OCI-LY7 (cell line): ENCODE results near the gene TRIM40. TPM values are rescaled to one million over a fixed set of nuclear protein-coding genes. Genes with fewer than 3 reads are reported as not detected.

Source experiments
- BruUV-seq: library from RNA; stranded (reverse); fragments of 400-500 nt; replicated peaks from 2 replicates; lab custom pipeline; 2021; lab: Mats Ljungman, UMichigan
- CTCF ChIA-PET: fragments of 300-600 bp; sonication (Branson Sonifier 250); formaldehyde crosslinking; loops from one replicate; lab custom pipeline; 2022; ENCODE audit warnings: antibody characterized with exemption; ENCODE audit not compliant: unreplicated experiment; lab: Charles Lee
- POLR2A ChIA-PET: fragments of 300-600 bp; sonication (Branson Sonifier 250); formaldehyde crosslinking; loops from one replicate; lab custom pipeline; 2022; ENCODE audit warnings: antibody characterized with exemption; lab: Charles Lee
- DNase-seq: peaks from one replicate; pipeline ENCODE4 v3.0.0-alpha.2; 2015; ENCODE audit warnings: low spot score
- H2AFZ ChIP-seq: fragments of 200-600 bp; sonication (generic), shearing (Covaris generic); 2 replicates; pipeline ENCODE4 v1.6.1; 2014; ENCODE audit warnings: mild to moderate bottlenecking, antibody characterized with exemption, low read length, moderate library complexity
- H3K27ac ChIP-seq: fragments of 200-600 bp; sonication (generic); 2 replicates; pipeline ENCODE4 v1.5.1; 2014; ENCODE audit warnings: mixed run types, low read depth, mild to moderate bottlenecking, moderate library complexity, low read length, inconsistent platforms; ENCODE audit not compliant: poor library complexity, severe bottlenecking
- H3K36me3 ChIP-seq: fragments of 200-600 bp; sonication (generic); 2 replicates; pipeline ENCODE4 v1.6.1; 2014; ENCODE audit warnings: mild to moderate bottlenecking, antibody characterized with exemption, low read length, moderate library complexity, mixed read lengths; ENCODE audit not compliant: insufficient read depth
- H3K4me1 ChIP-seq: fragments of 200-600 bp; sonication (generic); 2 replicates; pipeline ENCODE4 v1.5.1; 2014; ENCODE audit warnings: mild to moderate bottlenecking, low read length; ENCODE audit not compliant: insufficient read depth, poor library complexity, severe bottlenecking
- H3K4me2 ChIP-seq: fragments of 200-600 bp; sonication (generic); 2 replicates; pipeline ENCODE4 v1.6.1; 2014; ENCODE audit warnings: mild to moderate bottlenecking, low read length
- H3K4me3 ChIP-seq: fragments of 200-600 bp; sonication (generic); 2 replicates; pipeline ENCODE4 v1.5.1; 2014; ENCODE audit warnings: mild to moderate bottlenecking, low read depth, low read length; ENCODE audit not compliant: poor library complexity, severe bottlenecking
- H3K79me2 ChIP-seq: fragments of 200-600 bp; sonication (generic); 2 replicates; pipeline ENCODE4 v1.6.1; 2016; ENCODE audit warnings: low read depth, mild to moderate bottlenecking, low read length, moderate library complexity, mixed read lengths; ENCODE audit not compliant: insufficient read depth
- H3K9me2 ChIP-seq: fragments of 200-600 bp; sonication (generic); 2 replicates; pipeline ENCODE4 v1.6.1; 2016; ENCODE audit warnings: mild to moderate bottlenecking, low read length, mixed read lengths; ENCODE audit not compliant: insufficient read depth
- H3K9me3 ChIP-seq: fragments of 200-600 bp; sonication (generic); 2 replicates; pipeline ENCODE4 v1.6.1; 2014; ENCODE audit warnings: mild to moderate bottlenecking, mixed run types, low read length, mixed read lengths
- H4K20me1 ChIP-seq: fragments of 200-600 bp; sonication (generic); 2 replicates; pipeline ENCODE4 v1.6.1; 2014; ENCODE audit warnings: mild to moderate bottlenecking, antibody characterized with exemption, low read length, moderate library complexity, mixed read lengths; ENCODE audit not compliant: insufficient read depth
- CTCF ChIP-seq: fragments of 200-600 bp; sonication (generic); conservative IDR thresholded peaks from 2 replicates; pipeline ENCODE4 v1.5.1; 2014; ENCODE audit warnings: mild to moderate bottlenecking, antibody characterized with exemption, low read length, moderate library complexity, mixed read lengths
- EZH2phosphoT487 ChIP-seq: fragments of 200-600 bp; sonication (generic); IDR thresholded peaks from 2 replicates; pipeline ENCODE4 v1.6.1; 2018; ENCODE audit warnings: low read depth, borderline replicate concordance, mild to moderate bottlenecking, mixed run types, antibody characterized with exemption, low read length, moderate library complexity, mixed read lengths
- intact Hi-C: fragments of 100-400 bp; cut with micrococcal nuclease; formaldehyde crosslinking; loops from one replicate; pipeline ENCODE4 v1.10.0; 2022; ENCODE audit not compliant: unreplicated experiment
- total RNA-seq, 2 experiments: library from RNA; depleted of rRNA in 1 of 2; stranded (reverse); fragments of >200 nt in 1 of 2; shearing (Covaris generic) in 1 of 2; gene quantifications; 2 replicates each; pipeline ENCODE4 v1.2.3, GENCODE V29; 2014 to 2022

The TRIM40 gene
- total RNA-seq, 2 experiments from 2014 or later = not detected

- BruUV-seq = no TSS peak
- POLR2A ChIA-PET = no interaction called here
- no peaks in the 10 kb centered on the region for H3K9me3 ChIP-seq
- H3K4me1 ChIP-seq = no peaks in the 10 kb centered on the region
- no peak overlapping the region for H3K4me3 ChIP-seq
- intact Hi-C loops = no loop called here
- DNase-seq = no peak
- no peak overlapping the region for H2AFZ ChIP-seq
- no peak overlapping the region for H3K4me2 ChIP-seq
- CTCF ChIA-PET = no interaction called here
- TF ChIP-seq EZH2phosphoT487 (no peak), CTCF (peak; percentile 24; the same call in 1 of the 2 replicates)
- H3K36me3 ChIP-seq = no peaks in the 10 kb centered on the region
- no peaks in the 10 kb centered on the region for H3K9me2 ChIP-seq
- no peaks in the 10 kb centered on the region for H4K20me1 ChIP-seq
- H3K79me2 ChIP-seq = no peaks in the 10 kb centered on the region
- H3K27ac ChIP-seq = no peak overlapping the region
Measured at GRCh38 chr6:30154709-30155519, 19.0 kb downstream of the TRIM40 start.

GRCh38 chr6:30155520-30156261 is 19.8 kb downstream of the TRIM40 start:
- intact Hi-C loops = no loop called here
- no peaks in the 10 kb centered on the region for H3K36me3 ChIP-seq
- CTCF ChIA-PET = no interaction called here
- H2AFZ ChIP-seq = no peak overlapping the region
- POLR2A ChIA-PET = no interaction called here
- BruUV-seq = no TSS peak
- no peaks in the 10 kb centered on the region for H3K9me3 ChIP-seq
- no peak overlapping the region for H3K4me3 ChIP-seq
- no peak for DNase-seq
- H3K4me2 ChIP-seq = no peak overlapping the region
- no peaks in the 10 kb centered on the region for H3K79me2 ChIP-seq
- no peak for TF ChIP-seq EZH2phosphoT487
- TF ChIP-seq CTCF = no peak
- H3K9me2 ChIP-seq = no peaks in the 10 kb centered on the region
- H4K20me1 ChIP-seq = no peaks in the 10 kb centered on the region
- H3K27ac ChIP-seq = no peak overlapping the region
- H3K4me1 ChIP-seq = no peaks in the 10 kb centered on the region

- TF ChIP-seq EZH2phosphoT487 = no peak
- TF ChIP-seq CTCF = no peak
- Histone ChIP-seq H3K27ac (no peak overlapping the region), H3K4me1 (no peaks in the 10 kb centered on the region), H3K79me2 (no peaks in the 10 kb centered on the region), H3K4me3 (no peak overlapping the region), H4K20me1 (no peaks in the 10 kb centered on the region), H2AFZ (no peak overlapping the region), H3K9me2 (no peaks in the 10 kb centered on the region), H3K4me2 (no peak overlapping the region), H3K9me3 (no peaks in the 10 kb centered on the region), H3K36me3 (no peaks in the 10 kb centered on the region)
- CTCF ChIA-PET = no interaction called here
- BruUV-seq = no TSS peak
- DNase-seq = no peak
- POLR2A ChIA-PET = no interaction called here
- intact Hi-C loops = no loop called here
Measured at GRCh38 chr6:30156262-30156599, 20.3 kb downstream of the TRIM40 start.
